Measurements from ENCODE around the gene TFIP11. TPM values are rescaled to one million over a fixed set of nuclear protein-coding genes. Genes with fewer than 3 reads are reported as not detected.

The TFIP11 gene
- total and polyA plus RNA-seq, 10 of the 15 experiments (the other 5 are each of a cell fraction or from before 2014, with no cell fraction given) = 14.2 to 43.3 (median 31.9) TPM

DNA sequence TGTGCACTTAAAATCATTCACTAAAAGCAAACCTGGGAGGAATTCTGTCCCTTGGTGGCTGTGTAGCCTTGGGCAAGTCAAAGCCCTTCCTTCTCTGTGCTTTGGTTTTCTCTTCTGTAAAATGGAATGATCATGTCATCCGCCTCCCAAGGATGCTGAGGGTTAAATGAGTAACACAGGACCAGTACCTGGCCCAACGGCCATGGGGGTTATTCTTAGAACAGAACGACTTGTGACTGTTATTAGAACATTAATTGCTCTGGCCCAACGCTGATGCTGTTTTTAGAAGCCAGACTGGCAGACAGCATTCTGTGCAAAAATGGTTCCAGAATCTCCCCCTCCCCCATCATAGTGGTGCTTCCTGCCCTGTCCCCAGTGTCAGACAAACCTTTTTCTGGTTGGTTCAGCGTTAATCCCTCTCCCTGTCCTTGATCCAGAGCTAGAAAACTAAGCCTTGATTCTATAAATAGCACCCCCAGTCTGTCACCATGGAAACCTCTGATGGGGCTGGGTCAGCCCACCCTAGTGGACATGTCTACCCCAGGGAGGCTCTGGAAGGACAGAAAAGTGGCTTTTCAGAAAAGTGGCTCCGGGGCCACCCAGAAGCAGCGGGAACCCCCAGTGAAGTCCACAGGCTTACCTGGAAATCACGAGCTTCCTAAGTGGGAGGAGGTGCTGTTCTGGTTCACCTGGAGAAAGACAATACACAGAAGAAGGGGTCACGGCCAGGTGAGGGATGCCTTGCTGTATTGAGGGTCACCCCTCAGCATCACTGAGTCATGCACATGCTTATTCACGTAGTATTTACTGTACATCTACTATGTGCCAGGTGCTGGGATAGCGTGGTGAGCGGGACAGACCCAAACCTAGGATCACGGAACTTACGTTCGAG is 15.5 kb upstream of the TFIP11 start:
- intact Hi-C loops (cut with micrococcal nuclease; ENCODE audit: unreplicated experiment) (no loop called here), in situ Hi-C loops (cut with MboI) (no loop called here)
- TF ChIP-seq, protein P1, sequence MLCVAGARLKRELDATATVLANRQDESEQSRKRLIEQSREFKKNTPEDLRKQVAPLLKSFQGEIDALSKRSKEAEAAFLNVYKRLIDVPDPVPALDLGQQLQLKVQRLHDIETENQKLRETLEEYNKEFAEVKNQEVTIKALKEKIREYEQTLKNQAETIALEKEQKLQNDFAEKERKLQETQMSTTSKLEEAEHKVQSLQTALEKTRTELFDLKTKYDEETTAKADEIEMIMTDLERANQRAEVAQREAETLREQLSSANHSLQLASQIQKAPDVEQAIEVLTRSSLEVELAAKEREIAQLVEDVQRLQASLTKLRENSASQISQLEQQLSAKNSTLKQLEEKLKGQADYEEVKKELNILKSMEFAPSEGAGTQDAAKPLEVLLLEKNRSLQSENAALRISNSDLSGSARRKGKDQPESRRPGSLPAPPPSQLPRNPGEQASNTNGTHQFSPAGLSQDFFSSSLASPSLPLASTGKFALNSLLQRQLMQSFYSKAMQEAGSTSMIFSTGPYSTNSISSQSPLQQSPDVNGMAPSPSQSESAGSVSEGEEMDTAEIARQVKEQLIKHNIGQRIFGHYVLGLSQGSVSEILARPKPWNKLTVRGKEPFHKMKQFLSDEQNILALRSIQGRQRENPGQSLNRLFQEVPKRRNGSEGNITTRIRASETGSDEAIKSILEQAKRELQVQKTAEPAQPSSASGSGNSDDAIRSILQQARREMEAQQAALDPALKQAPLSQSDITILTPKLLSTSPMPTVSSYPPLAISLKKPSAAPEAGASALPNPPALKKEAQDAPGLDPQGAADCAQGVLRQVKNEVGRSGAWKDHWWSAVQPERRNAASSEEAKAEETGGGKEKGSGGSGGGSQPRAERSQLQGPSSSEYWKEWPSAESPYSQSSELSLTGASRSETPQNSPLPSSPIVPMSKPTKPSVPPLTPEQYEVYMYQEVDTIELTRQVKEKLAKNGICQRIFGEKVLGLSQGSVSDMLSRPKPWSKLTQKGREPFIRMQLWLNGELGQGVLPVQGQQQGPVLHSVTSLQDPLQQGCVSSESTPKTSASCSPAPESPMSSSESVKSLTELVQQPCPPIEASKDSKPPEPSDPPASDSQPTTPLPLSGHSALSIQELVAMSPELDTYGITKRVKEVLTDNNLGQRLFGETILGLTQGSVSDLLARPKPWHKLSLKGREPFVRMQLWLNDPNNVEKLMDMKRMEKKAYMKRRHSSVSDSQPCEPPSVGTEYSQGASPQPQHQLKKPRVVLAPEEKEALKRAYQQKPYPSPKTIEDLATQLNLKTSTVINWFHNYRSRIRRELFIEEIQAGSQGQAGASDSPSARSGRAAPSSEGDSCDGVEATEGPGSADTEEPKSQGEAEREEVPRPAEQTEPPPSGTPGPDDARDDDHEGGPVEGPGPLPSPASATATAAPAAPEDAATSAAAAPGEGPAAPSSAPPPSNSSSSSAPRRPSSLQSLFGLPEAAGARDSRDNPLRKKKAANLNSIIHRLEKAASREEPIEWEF (IDR thresholded peaks at IDR 0.05; ENCODE audit: insufficient replicate concordance, low read depth, low read length) = no peak
- TF ChIP-seq YY1 (IDR thresholded peaks at IDR 0.05; ENCODE audit: low read depth, low read length) = no peak
- 65% methylated on average over 15 of the region's 15 CpGs for WGBS (ENCODE audit: insufficient coverage, insufficient replicate concordance, low lambda C conversion rate, missing lambda C conversion rate)
- peaks cover 10% of the 10 kb centered on the region for H3K4me1 ChIP-seq (ENCODE audit: control insufficient read depth, insufficient read depth, low read length)
- ATAC-seq (no peak), DNase-seq (ENCODE audit: low read depth, low spot score) (no peak), FAIRE-seq (no peak)
- RAD21 ChIA-PET (ENCODE audit: unreplicated experiment) = no interaction called here
- H3K27me3 ChIP-seq (replicated peaks in 1 of 2; ENCODE audit: control insufficient read depth in 2 of 2, insufficient read depth in 2 of 2, low read length in 1 of 2) = no peaks in the 10 kb centered on the region
- CTCF ChIA-PET = no interaction called here
- no peak overlapping the region for H2AFZ ChIP-seq (ENCODE audit: control insufficient read depth, low read depth, low read length)
- POLR2A ChIA-PET = interaction anchor here (0.5 kb wide), 1 partner anchor 1972 kb away, joined by 3 read pairs; no protein-coding TSS in a partner anchor
- SMC1A ChIA-PET (ENCODE audit: uncharacterized antibody, unreplicated experiment) = no interaction called here
- no peak overlapping the region for H3K27ac ChIP-seq (ENCODE audit: control insufficient read depth, insufficient read depth)
- BruUV-seq (replicated peaks) = no TSS peak
- no peak overlapping the region for H3K9ac ChIP-seq (ENCODE audit: control insufficient read depth, insufficient read depth, low read length)
- H3K4me2 ChIP-seq (ENCODE audit: control insufficient read depth, insufficient read depth) = no peak overlapping the region
- H3K9me3 ChIP-seq (replicated peaks; ENCODE audit: control insufficient read depth, insufficient read depth, low read length) = no peaks in the 10 kb centered on the region
- peaks cover 0 to 26% of the 10 kb centered on the region in 2 experiments; a peak in 2 of 4 replicates for H3K36me3 ChIP-seq (ENCODE audit: control insufficient read depth in 2 of 2, insufficient read depth in 2 of 2, low read length in 1 of 2)
- H4K20me1 ChIP-seq (ENCODE audit: control insufficient read depth, insufficient read depth) = no peaks in the 10 kb centered on the region
- H3K4me3 ChIP-seq = no peak overlapping the region
- no peaks in the 10 kb centered on the region for H3K79me2 ChIP-seq (ENCODE audit: control insufficient read depth, insufficient read depth, low read length)

All from GM12878 (cell line).